T47D (cell line): Measurements from ENCODE around the gene MPIG6B.
A peak's percentile ranks its signal among the peaks of the same experiment; 100 is the strongest.

Experiments used
- DNase-seq, 2 experiments: peaks; one replicate each; pipeline versions ENCODE4 v3.0.0 to v3.0.0-alpha.2; 2011 to 2012; ENCODE audit warnings: low read depth in 1 of 2, low spot score in 1 of 2
- JUND ChIP-seq: IDR thresholded peaks from 2 replicates; pipeline ENCODE4 v1.6.1; 2012; ENCODE audit warnings: low read depth
- in situ Hi-C: cut with HindIII; loops from 2 replicates; pipeline ENCODE4 v1.10.0; 2016; ENCODE audit warnings: low sequenced_read_pairs, low pct_unique_long_range_greater_than_20kb

The MPIG6B gene

DNA sequence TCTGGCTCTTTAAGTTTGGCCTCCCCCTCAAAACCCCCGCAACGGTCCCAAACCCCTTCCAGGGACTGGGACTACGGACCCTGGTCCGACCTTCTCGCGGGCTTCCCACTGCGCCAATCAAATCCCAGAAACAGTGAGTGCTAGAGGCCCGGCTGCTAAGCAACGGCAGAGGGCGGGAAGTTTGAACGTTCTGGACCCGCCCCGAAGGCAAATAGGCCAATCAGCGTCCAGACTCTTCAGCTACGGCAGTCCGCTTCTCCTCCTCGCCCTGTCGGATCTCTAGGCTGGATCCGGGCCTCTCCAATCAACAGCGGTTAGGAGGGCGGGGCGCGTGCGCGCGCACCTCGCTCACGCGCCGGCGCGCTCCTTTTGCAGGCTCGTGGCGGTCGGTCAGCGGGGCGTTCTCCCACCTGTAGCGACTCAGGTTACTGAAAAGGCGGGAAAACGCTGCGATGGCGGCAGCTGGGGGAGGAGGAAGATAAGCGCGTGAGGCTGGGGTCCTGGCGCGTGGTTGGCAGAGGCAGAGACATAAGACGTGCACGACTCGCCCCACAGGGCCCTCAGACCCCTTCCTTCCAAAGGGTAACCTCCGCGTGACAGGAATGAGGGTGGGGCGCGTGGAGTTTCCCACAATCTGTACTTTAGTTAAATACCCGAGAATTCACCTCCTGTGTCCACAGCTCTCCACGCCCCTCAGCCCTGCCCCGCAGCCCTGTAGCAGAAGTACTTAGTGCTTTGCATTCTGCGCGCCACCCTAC, 16.6 kb downstream of the MPIG6B start, which contains the start of gene MSH5:
MSH5 (plus strand) TSS at position 367 of the 758 bp plus-strand sequence. CDS start 462 bp downstream, outside the sequence.
- no peak for TF ChIP-seq JUND
- in situ Hi-C loops: no loop called here
- DNase-seq: peak; percentile 95 to 99

DNA sequence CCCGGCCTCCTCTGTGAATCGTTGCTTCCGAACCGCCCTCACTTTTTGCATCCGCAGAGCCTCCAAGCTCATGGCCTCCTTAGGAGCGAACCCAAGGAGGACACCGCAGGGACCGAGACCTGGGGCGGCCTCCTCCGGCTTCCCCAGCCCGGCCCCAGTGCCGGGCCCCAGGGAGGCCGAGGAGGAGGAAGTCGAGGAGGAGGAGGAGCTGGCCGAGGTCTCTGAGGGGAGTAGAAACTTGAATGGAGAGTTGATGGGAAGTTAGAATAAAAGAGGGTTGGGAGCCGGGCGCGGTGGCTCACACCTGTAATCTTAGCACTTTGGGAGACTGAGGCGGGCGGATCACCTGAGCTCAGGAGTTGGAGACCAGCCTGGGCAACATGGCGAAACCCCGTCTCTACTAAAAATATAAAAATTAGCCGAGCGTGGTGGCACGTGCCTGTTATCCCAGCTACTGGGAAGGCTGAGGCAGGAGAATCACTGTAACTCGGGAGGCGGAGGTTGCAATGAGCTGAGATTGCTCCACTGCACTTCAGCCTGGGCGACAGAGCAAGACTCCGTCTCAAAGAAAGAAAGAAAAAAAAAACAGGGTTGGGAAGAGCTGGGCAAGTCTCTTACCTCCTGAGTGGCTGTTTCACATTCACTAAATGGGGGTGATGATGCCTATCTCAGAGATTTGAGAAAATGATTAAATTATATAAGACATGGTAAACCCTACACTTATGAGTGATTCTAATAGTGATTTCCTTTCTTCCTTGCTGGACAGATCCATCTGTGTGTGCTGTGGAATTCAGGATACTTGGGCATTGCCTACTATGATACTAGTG, 17.4 kb downstream of the MPIG6B start:
- TF ChIP-seq JUND: no peak
- no peak for DNase-seq
- in situ Hi-C loops: no loop called here

DNA sequence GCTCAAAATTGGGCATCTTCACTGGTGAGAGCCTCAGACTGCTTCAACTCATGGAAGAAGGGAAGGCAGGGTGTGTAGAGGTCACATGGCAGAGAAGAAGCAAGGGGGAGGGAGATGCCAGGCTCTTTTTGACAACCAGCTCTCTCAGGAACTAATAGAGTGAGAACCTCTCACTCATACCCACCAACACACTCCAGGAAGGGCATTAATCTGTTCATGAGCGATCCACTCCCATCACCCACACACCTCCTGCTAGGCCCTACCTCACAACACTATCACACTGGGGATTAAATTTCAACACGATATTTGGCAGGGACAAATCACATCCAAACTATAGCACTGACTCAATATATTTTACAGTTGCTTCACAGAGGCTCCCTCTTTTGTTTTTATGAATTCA, 18.6 kb downstream of the MPIG6B start:
- in situ Hi-C loops: no loop called here
- TF ChIP-seq JUND: no peak
- DNase-seq: no peak

DNA sequence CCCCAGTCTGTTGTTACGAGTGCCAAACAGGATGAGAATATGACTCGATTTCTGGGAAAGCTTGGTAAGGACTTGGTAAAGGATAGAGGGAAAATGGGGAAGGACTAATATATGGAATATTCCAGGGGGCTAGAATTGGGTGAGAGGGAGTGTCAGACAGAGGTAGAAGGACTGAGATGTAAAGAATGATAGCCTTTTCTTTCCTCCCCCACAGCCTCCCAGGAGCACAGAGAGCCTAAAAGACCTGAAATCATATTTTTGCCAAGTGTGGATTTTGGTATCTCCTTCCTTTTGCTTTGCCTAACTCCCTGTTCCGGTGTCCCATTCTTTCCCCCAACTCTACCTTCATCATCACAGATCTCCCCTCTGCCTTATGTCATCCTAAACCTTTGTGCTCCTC, 19.7 kb downstream of the MPIG6B start:
- no peak for DNase-seq
- in situ Hi-C loops: no loop called here
- no peak for TF ChIP-seq JUND

DNA sequence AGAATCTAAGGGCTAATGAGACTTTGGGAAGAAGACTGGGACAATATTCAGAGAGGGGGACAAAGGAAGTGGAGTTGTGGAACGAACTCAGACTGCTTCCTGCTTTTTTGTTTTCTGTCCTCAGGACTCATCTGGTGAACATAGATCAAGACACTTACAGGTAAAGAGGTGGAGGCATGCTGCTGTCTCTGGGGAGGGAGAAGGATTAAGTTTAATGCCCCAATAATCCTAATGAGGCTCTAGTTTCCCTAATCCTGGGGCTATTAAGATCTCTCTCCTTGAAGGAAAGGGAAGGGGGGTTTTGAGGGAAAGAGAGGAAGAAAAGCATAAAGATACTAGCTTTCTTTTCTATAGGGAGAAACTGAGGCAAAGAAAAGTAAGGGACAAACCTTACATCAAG, 21.2 kb downstream of the MPIG6B start:
- no peak for DNase-seq
- TF ChIP-seq JUND: no peak
- in situ Hi-C loops: no loop called here

DNA sequence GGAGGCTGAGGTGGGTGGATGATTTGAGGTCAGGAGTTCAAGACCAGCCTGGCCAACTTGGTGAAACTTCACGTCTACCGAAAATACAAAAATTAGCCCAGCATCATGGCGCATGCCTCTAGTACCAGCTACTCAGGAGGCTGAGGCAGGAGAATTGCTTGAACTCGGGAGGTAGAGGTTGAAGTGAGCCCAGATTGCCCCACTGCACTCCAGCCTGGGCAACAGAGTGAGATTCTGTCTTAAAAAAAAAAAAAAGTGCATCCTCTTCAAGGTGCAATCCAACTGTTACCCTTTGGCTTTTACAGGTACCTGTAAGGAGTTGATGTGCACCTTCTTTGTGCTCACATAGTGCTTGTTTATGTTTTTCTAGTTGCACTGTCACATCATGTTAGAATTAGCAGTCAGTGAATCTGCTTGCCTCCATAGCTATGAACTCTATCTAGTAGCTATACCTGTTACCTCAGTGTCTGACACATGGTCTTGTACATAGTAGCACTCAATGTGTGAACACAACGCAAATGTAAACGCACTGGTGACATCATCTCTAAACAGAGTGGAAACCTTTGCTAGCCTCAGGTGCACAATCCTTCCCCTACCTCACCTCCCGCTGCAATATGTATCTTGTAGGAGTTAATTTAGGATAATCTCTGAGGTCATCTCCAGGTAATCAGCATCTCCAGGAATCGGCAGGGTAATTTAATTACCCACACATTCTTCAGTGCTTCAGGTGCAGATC, 26.3 kb downstream of the MPIG6B start:
- in situ Hi-C loops: no loop called here
- peak in 1 of 2 experiments; percentile 52 for DNase-seq
- no peak for TF ChIP-seq JUND

DNA sequence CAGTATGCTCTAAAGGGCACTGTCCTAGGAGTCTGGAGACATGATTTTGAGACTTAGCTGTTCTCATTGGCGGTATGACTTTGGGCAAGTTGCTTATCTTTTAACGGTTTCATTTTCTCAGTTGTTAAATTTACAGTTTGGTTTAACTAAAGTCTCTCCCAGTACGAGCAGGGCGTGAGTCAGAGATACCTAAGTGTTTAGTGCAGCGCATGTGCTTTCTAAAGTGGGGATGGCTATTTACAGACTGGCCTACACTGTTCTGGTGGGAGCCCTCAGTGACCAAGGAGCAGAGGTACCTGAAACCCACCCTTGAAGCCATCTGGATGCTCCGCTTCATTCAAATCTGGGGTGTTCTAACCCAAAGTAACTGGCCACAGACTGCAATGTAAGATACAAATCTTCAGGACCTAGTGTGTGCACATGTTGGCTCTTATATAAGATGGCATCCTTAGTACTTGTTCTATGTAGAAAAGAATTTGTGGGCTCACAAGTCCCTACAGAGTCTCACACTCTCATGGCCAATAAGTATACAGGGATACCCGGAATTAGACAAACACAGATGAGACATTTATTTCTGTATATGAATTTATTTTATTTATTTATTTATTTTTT, 27.3 kb downstream of the MPIG6B start:
- no peak for DNase-seq
- in situ Hi-C loops: no loop called here
- TF ChIP-seq JUND: no peak

DNA sequence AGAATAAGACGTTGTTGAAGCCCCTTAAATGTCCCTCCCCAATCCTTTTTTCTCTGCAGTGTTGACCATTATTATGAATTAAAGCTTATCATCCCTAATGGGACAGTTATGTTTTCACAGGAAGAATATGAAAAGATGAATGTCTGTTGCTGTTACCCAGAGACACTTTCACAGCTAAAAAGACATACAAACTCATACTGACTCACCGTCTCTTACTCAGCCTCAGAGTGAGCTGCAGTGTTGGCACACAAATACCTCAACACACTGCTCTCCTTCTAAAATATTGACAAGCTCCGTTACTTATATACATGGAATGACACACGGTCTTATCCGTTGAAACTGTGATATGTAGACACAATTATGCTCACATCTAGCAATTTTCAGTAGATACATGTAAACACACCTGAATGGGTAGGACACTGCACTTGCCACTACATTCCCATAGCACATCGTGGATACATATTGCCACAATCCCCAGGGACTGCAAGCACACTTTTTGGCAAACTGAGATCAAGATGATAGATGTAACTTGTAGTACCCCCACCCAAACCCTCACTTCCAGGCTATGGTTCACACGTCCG, 29.7 kb downstream of the MPIG6B start:
- in situ Hi-C loops: no loop called here
- DNase-seq: no peak
- no peak for TF ChIP-seq JUND

DNA sequence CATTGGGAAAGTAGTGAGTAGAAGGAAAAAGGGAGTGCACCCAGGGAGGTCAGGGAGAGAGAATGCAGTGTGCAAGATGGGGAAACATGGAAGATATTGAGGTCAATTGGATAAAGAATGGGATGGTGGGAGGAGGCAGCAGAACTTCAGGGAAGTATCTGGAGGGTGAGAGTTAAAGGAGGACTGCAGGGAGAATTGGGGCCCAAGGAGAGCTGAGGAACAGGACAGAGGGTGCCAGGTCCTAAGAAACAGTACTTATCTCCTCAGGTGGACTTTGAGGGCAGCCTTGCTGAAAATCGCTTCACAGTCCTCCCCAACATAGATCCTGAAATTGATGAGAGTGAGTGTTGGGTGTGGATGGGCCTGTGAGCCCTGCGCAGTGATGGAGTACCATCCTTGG, 35.1 kb downstream of the MPIG6B start:
- no peak for DNase-seq
- in situ Hi-C loops: no loop called here
- TF ChIP-seq JUND: no peak

DNA sequence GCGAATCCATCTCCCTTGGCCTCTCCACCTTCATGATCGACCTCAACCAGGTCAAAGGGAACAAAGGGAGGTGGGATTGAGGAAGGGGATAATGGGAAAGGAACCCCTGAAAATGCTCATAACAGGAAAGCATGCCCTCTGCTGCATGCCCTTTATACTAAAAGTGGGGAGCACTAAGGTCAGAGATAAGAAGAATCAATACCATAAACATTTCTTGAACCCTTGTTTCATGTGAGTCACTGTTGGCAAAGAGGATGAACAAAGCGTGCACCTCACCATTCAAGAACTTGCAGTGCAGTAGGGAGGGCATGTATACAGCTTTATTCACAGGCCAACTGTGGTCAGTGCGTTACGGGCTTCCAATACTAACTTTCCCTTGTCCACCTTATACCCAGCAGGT, 37.6 kb downstream of the MPIG6B start:
- in situ Hi-C loops: no loop called here
- no peak for DNase-seq
- TF ChIP-seq JUND: no peak

DNA sequence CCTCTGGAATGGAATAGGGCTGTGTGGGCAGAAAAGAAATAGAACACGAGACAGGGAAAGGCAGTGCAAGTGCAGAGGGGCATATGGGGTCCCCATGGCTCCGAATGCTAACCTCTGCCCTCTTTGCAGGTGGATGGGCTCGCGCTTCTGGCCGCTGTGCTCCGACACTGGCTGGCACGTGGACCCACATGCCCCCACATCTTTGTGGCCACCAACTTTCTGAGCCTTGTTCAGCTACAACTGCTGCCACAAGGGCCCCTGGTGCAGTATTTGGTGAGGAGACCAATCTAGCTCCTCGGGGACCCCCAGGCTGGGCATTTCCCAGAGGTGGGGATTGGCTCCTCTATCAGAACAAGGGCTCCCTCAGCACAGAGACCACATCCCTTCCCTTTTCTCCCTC, 38.2 kb downstream of the MPIG6B start:
- TF ChIP-seq JUND: no peak
- in situ Hi-C loops: no loop called here

DNA sequence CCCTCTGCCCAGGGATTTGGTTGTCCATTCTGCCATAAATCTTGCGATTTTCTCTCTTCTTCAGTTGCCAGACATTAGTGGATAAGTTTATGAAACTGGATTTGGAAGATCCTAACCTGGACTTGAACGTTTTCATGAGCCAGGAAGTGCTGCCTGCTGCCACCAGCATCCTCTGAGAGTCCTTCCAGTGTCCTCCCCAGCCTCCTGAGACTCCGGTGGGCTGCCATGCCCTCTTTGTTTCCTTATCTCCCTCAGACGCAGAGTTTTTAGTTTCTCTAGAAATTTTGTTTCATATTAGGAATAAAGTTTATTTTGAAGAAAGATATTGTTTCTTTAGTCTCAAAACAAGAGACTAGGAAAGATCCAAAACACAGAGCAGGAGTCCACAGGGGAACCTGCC, 39.2 kb downstream of the MPIG6B start, which contains the start of gene SAPCD1:
SAPCD1 (plus strand) TSS at position 301 of the 400 bp plus-strand sequence. CDS start 399 bp downstream, outside the sequence.
- in situ Hi-C loops: no loop called here
- no peak for DNase-seq
- no peak for TF ChIP-seq JUND

More for the DNA sequence above, 38.2 kb downstream of the MPIG6B start:
- no peak for DNase-seq
